Measurements from ENCODE around the gene AIRE. TPM values are rescaled to one million over a fixed set of nuclear protein-coding genes. Genes with fewer than 3 reads are reported as not detected.

AIRE gene
- total RNA-seq, 1 donor from 2014 or later: not detected

GRCh38 chr21:44327603-44327974 is 41.9 kb downstream of the AIRE start:
- Histone ChIP-seq H3K36me3 (peaks cover 47% of the 10 kb centered on the region), H3K4me3 (no peak overlapping the region), H3K4me1 (no peaks in the 10 kb centered on the region), H3K27ac (replicated peaks) (no peak overlapping the region), H3K27me3 (ENCODE audit: low read depth) (no peaks in the 10 kb centered on the region), H3K9me3 (replicated peaks) (no peaks in the 10 kb centered on the region)
- intact Hi-C loops (cut with micrococcal nuclease): no loop called here
- DNase-seq: no peak
- no peak for TF ChIP-seq CTCF (IDR thresholded peaks at IDR 0.05; ENCODE audit: borderline replicate concordance)

GRCh38 chr21:44328242-44328895 is 42.7 kb downstream of the AIRE start:
- TF ChIP-seq CTCF (IDR thresholded peaks at IDR 0.05; ENCODE audit: borderline replicate concordance): no peak
- DNase-seq: no peak
- Histone ChIP-seq H3K9me3 (replicated peaks) (no peaks in the 10 kb centered on the region), H3K4me3 (no peak overlapping the region), H3K4me1 (no peaks in the 10 kb centered on the region), H3K27ac (replicated peaks) (no peak overlapping the region), H3K27me3 (ENCODE audit: low read depth) (no peaks in the 10 kb centered on the region), H3K36me3 (peaks cover 40% of the 10 kb centered on the region)
- intact Hi-C loops (cut with micrococcal nuclease): no loop called here

- Histone ChIP-seq H3K4me3 (no peak overlapping the region), H3K4me1 (no peaks in the 10 kb centered on the region), H3K9me3 (replicated peaks) (no peaks in the 10 kb centered on the region), H3K27ac (replicated peaks) (no peak overlapping the region), H3K27me3 (ENCODE audit: low read depth) (no peaks in the 10 kb centered on the region), H3K36me3 (peaks cover 31% of the 10 kb centered on the region)
- no peak for TF ChIP-seq CTCF (IDR thresholded peaks at IDR 0.05; ENCODE audit: borderline replicate concordance)
- intact Hi-C loops (cut with micrococcal nuclease): no loop called here
- DNase-seq: no peak
These were observed 43.6 kb downstream of the AIRE start for GRCh38 chr21:44329086-44329889.

- TF ChIP-seq CTCF (IDR thresholded peaks at IDR 0.05; ENCODE audit: borderline replicate concordance): no peak
- no peaks in the 10 kb centered on the region for H3K4me1 ChIP-seq
- no peak overlapping the region for H3K4me3 ChIP-seq
- H3K27me3 ChIP-seq (ENCODE audit: low read depth): no peaks in the 10 kb centered on the region
- H3K36me3 ChIP-seq: peaks cover 24% of the 10 kb centered on the region
- DNase-seq: no peak
- intact Hi-C loops (cut with micrococcal nuclease): no loop called here
- no peaks in the 10 kb centered on the region for H3K9me3 ChIP-seq (replicated peaks)
- H3K27ac ChIP-seq (replicated peaks): no peak overlapping the region
These were observed 44.5 kb downstream of the AIRE start for GRCh38 chr21:44329971-44330681.

- Histone ChIP-seq H3K9me3 (replicated peaks) (no peaks in the 10 kb centered on the region), H3K36me3 (peaks cover 24% of the 10 kb centered on the region), H3K4me3 (no peak overlapping the region), H3K27me3 (ENCODE audit: low read depth) (no peaks in the 10 kb centered on the region), H3K27ac (replicated peaks) (no peak overlapping the region), H3K4me1 (no peaks in the 10 kb centered on the region)
- no peak for DNase-seq
- intact Hi-C loops (cut with micrococcal nuclease): no loop called here
- TF ChIP-seq CTCF (IDR thresholded peaks at IDR 0.05; ENCODE audit: borderline replicate concordance): no peak
These were observed 45.0 kb downstream of the AIRE start for GRCh38 chr21:44330698-44331097.
